ENCODE data around the gene PDXP. TPM values are rescaled to one million over a fixed set of nuclear protein-coding genes. Genes with fewer than 3 reads are reported as not detected.
A peak's percentile ranks its signal among the peaks of the same experiment; 100 is the strongest.

The PDXP gene
- total and polyA plus RNA-seq, 9 of the 15 experiments (the other 6 are each of a cell fraction or from before 2014, with no cell fraction given), result 7.9 to 54.2 (median 38.8) TPM

- TF ChIP-seq, protein P1, sequence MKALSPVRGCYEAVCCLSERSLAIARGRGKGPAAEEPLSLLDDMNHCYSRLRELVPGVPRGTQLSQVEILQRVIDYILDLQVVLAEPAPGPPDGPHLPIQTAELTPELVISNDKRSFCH (CRISPR knock-in tag; IDR thresholded peaks at IDR 0.05), result no peak
- TF ChIP-seq, protein P1 (tag; IDR thresholded peaks at IDR 0.05), result peak; percentile 53; the same call in 1 of the 2 replicates
- TF ChIP-seq ZNF324 (CRISPR knock-in tag; IDR thresholded peaks at IDR 0.05) (no peak), ZNF133 (CRISPR knock-in tag; IDR thresholded peaks at IDR 0.05) (no peak), FOXK1 (CRISPR knock-in tag; IDR thresholded peaks at IDR 0.05; ENCODE audit: borderline replicate concordance) (0 out of 2 replicates have a peak, but pooled peaks have one; percentile 57), CREB3L1 (IDR thresholded peaks at IDR 0.05; ENCODE audit: borderline replicate concordance, low read depth) (peak; percentile 62; the same call in 1 of the 2 replicates), MXI1 (IDR thresholded peaks at IDR 0.05; ENCODE audit: low read depth, low read length) (0 out of 2 replicates have a peak, but pooled peaks have one; percentile 10), FOXP1 (CRISPR knock-in tag; IDR thresholded peaks at IDR 0.05) (no peak), NFYB (IDR thresholded peaks at IDR 0.05; ENCODE audit: extremely low read depth, insufficient read length) (no peak), ZNF134 (CRISPR knock-in tag; conservative IDR thresholded peaks at IDR 0.05) (no peak), SMAD4 (CRISPR knock-in tag; conservative IDR thresholded peaks at IDR 0.05) (peak; percentile 50; the same call in 1 of the 2 replicates), RUNX1 (IDR thresholded peaks at IDR 0.05; ENCODE audit: low read depth) (no peak), ZNF24 (IDR thresholded peaks at IDR 0.05) (peak; percentile 71), NEUROD1 (IDR thresholded peaks at IDR 0.05; ENCODE audit: borderline replicate concordance, low read depth, low read length, partially characterized antibody) (peak; percentile 85), RB1 (IDR thresholded peaks at IDR 0.05; ENCODE audit: low read depth) (0 out of 2 replicates have a peak, but pooled peaks have one; percentile 42)
- TF ChIP-seq, protein P2, sequence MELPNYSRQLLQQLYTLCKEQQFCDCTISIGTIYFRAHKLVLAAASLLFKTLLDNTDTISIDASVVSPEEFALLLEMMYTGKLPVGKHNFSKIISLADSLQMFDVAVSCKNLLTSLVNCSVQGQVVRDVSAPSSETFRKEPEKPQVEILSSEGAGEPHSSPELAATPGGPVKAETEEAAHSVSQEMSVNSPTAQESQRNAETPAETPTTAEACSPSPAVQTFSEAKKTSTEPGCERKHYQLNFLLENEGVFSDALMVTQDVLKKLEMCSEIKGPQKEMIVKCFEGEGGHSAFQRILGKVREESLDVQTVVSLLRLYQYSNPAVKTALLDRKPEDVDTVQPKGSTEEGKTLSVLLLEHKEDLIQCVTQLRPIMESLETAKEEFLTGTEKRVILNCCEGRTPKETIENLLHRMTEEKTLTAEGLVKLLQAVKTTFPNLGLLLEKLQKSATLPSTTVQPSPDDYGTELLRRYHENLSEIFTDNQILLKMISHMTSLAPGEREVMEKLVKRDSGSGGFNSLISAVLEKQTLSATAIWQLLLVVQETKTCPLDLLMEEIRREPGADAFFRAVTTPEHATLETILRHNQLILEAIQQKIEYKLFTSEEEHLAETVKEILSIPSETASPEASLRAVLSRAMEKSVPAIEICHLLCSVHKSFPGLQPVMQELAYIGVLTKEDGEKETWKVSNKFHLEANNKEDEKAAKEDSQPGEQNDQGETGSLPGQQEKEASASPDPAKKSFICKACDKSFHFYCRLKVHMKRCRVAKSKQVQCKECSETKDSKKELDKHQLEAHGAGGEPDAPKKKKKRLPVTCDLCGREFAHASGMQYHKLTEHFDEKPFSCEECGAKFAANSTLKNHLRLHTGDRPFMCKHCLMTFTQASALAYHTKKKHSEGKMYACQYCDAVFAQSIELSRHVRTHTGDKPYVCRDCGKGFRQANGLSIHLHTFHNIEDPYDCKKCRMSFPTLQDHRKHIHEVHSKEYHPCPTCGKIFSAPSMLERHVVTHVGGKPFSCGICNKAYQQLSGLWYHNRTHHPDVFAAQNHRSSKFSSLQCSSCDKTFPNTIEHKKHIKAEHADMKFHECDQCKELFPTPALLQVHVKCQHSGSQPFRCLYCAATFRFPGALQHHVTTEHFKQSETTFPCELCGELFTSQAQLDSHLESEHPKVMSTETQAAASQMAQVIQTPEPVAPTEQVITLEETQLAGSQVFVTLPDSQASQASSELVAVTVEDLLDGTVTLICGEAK (IDR thresholded peaks at IDR 0.05), result peak; percentile 99
- TF ChIP-seq, protein P2 (CRISPR knock-in tag; IDR thresholded peaks at IDR 0.05), result no peak
These were observed 27.8 kb downstream of the PDXP start, which contains the start of gene NOL12 (continued) for GRCh38 chr22:37686002-37686982.
